Hepatocyte (in vitro differentiated cells): ENCODE measurements around the gene PAXX. TPM values are rescaled to one million over a fixed set of nuclear protein-coding genes. Genes with fewer than 3 reads are reported as not detected.

ENCODE experiments used
- DNase-seq: peaks from one replicate; pipeline ENCODE4 v3.0.0-alpha.2; 2016; ENCODE audit warnings: low spot score
- H2AFZ ChIP-seq: fragments of 200-600 bp; sonication (generic); 2 replicates; pipeline ENCODE4 v1.6.0; 2016; ENCODE audit warnings: antibody characterized with exemption, mild to moderate bottlenecking
- H3K27ac ChIP-seq: fragments of 200-600 bp; sonication (generic); 2 replicates; pipeline ENCODE4 v1.5.1; 2016; ENCODE audit warnings: mild to moderate bottlenecking
- H3K27me3 ChIP-seq: fragments of 200-600 bp; sonication (generic); 2 replicates; pipeline ENCODE4 v1.6.1; 2016
- H3K36me3 ChIP-seq: fragments of 200-600 bp; sonication (generic); replicated peaks from 2 replicates; pipeline ENCODE4 v1.5.1; 2016; ENCODE audit warnings: low read depth; ENCODE audit not compliant: insufficient read depth
- H3K4me1 ChIP-seq: fragments of 200-600 bp; sonication (generic); 2 replicates; pipeline ENCODE4 v1.5.1; 2016; ENCODE audit warnings: mild to moderate bottlenecking, moderate library complexity; ENCODE audit not compliant: insufficient read depth
- H3K4me2 ChIP-seq: fragments of 200-600 bp; sonication (generic); 2 replicates; pipeline ENCODE4 v1.6.0; 2016
- H3K4me3 ChIP-seq: fragments of 200-600 bp; sonication (generic); 2 replicates; pipeline ENCODE4 v1.5.1; 2016; ENCODE audit warnings: mild to moderate bottlenecking
- H3K79me2 ChIP-seq: fragments of 200-600 bp; sonication (generic); 2 replicates; pipeline ENCODE4 v1.6.0; 2017; ENCODE audit warnings: mild to moderate bottlenecking
- H3K9me2 ChIP-seq: fragments of 200-600 bp; sonication (generic); replicated peaks from 2 replicates; pipeline ENCODE4 v1.6.0; 2017; ENCODE audit warnings: mild to moderate bottlenecking; ENCODE audit not compliant: insufficient read depth
- H3K9me3 ChIP-seq: fragments of 200-600 bp; sonication (generic); 2 replicates; pipeline ENCODE4 v1.5.1; 2016; ENCODE audit warnings: low read depth, mild to moderate bottlenecking
- H4K20me1 ChIP-seq: fragments of 200-600 bp; sonication (generic); 2 replicates; pipeline ENCODE4 v1.6.0; 2016; ENCODE audit warnings: mild to moderate bottlenecking; ENCODE audit not compliant: insufficient read depth, poor library complexity, severe bottlenecking
- EZH2 ChIP-seq: fragments of 200-600 bp; sonication (generic); IDR thresholded peaks from 2 replicates; pipeline ENCODE4 v1.6.1; 2016; ENCODE audit warnings: antibody characterized with exemption, mild to moderate bottlenecking, borderline replicate concordance
- EZH2phosphoT487 ChIP-seq: fragments of 200-600 bp; sonication (generic); IDR thresholded peaks from one replicate; pipeline ENCODE4 v1.6.1; 2018; ENCODE audit warnings: antibody characterized with exemption, mild to moderate bottlenecking, low read depth, moderate library complexity; ENCODE audit not compliant: unreplicated experiment, severe bottlenecking
- WGBS: methylation state at CpG from one replicate; pipeline ENCODE4 v1.1.6; 2016; ENCODE audit warnings: low lambda C conversion rate; ENCODE audit errors: missing lambda C conversion rate; 5-methylcytosine and 5-hydroxymethylcytosine counted together
- polyA plus RNA-seq: library from polyadenylated mRNA; unstranded; fragments of >200 nt; fragmentation: Nextera tagmentation; extraction: Ambion mirVana; gene quantifications from 2 replicates; pipeline ENCODE4 v1.2.1, GENCODE V29; 2016
- total RNA-seq: library from RNA; depleted of rRNA; stranded (reverse); fragments of >200 nt; gene quantifications from 2 replicates; pipeline ENCODE4 v1.2.3, GENCODE V29; 2014
- TF ChIP-seq, protein P1 (sequence below): fragments of 200-600 bp; sonication (generic); IDR thresholded peaks from 2 replicates; pipeline ENCODE4 v1.5.1; 2016; ENCODE audit warnings: antibody characterized with exemption, mild to moderate bottlenecking; ENCODE audit not compliant: poor library complexity

PAXX gene
- total and polyA plus RNA-seq, 2 experiments from 2014 or later, result 39.5 to 89.5 TPM

DNA sequence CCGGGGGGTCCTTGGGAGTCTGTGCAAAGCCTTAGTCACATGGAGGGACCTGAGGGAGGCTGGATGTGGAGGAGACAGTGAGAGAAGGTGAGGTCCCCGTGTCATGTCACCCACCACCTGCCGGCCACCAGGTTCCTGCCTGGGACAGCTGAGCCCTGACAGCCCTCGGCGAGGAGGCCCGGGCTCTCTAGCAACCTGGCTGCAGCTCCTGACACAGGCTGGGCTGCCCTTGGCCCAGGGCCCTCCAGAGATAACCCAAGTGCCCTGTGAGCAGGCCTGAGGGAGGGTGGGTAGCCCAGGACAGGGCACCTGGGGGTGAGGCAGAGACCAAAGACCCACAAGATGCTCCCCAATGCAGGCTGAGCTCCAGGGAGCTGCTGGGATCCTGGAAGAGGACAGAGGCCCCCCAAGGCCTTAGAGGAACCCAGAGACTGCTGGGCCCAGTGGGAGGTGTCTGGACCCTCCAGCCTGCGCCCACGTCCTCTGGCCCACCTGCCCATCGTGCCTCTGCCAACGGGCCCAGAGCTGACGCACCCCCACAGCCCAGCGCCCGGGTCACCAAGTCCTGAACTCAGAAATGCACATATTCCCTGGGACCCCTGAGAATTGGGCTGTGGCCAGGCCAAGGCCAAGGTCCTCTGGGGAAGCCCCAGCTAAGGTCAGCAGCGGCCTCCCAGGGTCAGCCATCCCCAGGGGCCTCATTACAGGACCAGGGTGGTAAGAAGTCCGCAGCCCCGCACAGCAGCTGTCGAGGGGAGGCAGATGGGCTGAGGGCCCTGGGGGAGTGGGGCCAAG lies 23.7 kb upstream of the PAXX start:
- Histone ChIP-seq H4K20me1 (no peaks in the 10 kb centered on the region), H3K4me2 (no peak overlapping the region), H3K9me3 (no peaks in the 10 kb centered on the region), H3K4me3 (no peak overlapping the region), H3K36me3 (no peaks in the 10 kb centered on the region), H2AFZ (no peak overlapping the region), H3K4me1 (no peaks in the 10 kb centered on the region), H3K79me2 (no peaks in the 10 kb centered on the region), H3K27ac (no peak overlapping the region), H3K27me3 (no peaks in the 10 kb centered on the region), H3K9me2 (no peaks in the 10 kb centered on the region)
- WGBS, result 88% methylated on average over 17 of the region's 17 CpGs
- DNase-seq, result no peak
- TF ChIP-seq, protein P1, sequence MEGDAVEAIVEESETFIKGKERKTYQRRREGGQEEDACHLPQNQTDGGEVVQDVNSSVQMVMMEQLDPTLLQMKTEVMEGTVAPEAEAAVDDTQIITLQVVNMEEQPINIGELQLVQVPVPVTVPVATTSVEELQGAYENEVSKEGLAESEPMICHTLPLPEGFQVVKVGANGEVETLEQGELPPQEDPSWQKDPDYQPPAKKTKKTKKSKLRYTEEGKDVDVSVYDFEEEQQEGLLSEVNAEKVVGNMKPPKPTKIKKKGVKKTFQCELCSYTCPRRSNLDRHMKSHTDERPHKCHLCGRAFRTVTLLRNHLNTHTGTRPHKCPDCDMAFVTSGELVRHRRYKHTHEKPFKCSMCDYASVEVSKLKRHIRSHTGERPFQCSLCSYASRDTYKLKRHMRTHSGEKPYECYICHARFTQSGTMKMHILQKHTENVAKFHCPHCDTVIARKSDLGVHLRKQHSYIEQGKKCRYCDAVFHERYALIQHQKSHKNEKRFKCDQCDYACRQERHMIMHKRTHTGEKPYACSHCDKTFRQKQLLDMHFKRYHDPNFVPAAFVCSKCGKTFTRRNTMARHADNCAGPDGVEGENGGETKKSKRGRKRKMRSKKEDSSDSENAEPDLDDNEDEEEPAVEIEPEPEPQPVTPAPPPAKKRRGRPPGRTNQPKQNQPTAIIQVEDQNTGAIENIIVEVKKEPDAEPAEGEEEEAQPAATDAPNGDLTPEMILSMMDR, result no peak
- TF ChIP-seq EZH2phosphoT487 (no peak), EZH2 (no peak)

DNA sequence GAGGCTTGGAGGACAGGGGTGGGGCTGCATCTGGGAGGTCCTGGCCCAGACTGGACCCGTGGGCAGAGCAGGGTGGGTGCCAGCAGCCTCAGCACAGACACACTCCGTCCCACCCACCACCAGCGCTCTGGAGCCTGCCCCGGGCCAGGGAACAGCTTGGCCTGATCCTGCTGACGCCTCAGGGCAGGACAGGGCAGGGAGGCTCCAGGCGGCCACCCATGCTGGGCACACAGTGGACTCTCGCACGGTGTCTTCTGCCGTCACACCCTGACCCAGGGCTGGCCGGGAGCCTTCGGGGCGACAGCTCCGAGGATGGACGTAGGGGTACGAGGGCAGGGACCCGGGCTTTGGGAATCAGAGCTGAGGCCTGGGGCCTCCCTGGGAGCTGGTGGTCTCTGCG lies 23.1 kb upstream of the PAXX start:
- Histone ChIP-seq H2AFZ (no peak overlapping the region), H3K36me3 (no peaks in the 10 kb centered on the region), H3K4me2 (no peak overlapping the region), H3K4me3 (no peak overlapping the region), H3K9me2 (no peaks in the 10 kb centered on the region), H3K27ac (no peak overlapping the region), H4K20me1 (no peaks in the 10 kb centered on the region), H3K4me1 (no peaks in the 10 kb centered on the region), H3K9me3 (no peaks in the 10 kb centered on the region), H3K27me3 (no peaks in the 10 kb centered on the region), H3K79me2 (no peaks in the 10 kb centered on the region)
- TF ChIP-seq EZH2phosphoT487, result no peak
- no peak for TF ChIP-seq EZH2
- TF ChIP-seq, protein P1, result no peak
- WGBS, result 86% methylated on average over 16 of the region's 17 CpGs
- DNase-seq, result no peak

DNA sequence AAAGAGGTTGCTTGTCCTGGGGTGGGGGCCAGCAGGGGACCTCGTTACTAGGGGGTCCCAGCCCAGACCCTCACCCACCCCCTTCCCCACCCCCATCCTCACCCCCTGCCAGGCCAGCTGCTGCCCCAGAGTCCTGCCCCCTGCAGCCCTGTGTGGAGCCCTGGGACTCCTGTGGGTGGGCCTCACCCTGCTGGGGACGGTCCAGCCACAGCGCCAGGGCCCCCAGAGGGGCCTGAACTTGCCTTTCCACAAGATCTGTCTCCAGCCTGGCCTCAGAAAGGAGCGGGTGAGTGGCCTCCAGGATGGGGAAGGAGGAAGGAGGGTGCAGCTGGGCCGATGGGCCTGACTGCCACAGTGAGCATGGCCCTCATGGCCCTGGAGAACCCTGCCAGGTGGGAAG lies 22.4 kb upstream of the PAXX start:
- 70% methylated on average over 4 of the region's 5 CpGs for WGBS
- H3K27ac ChIP-seq, result no peak overlapping the region
- no peak overlapping the region for H3K4me3 ChIP-seq

More for the DNA sequence above, 22.4 kb upstream of the PAXX start:
- no peaks in the 10 kb centered on the region for H3K9me2 ChIP-seq
- no peaks in the 10 kb centered on the region for H3K79me2 ChIP-seq
- no peaks in the 10 kb centered on the region for H3K36me3 ChIP-seq
- no peaks in the 10 kb centered on the region for H4K20me1 ChIP-seq
- no peak overlapping the region for H3K4me2 ChIP-seq
- H3K4me1 ChIP-seq, result no peaks in the 10 kb centered on the region
- H3K9me3 ChIP-seq, result no peaks in the 10 kb centered on the region
- H2AFZ ChIP-seq, result no peak overlapping the region
- TF ChIP-seq EZH2, result no peak
- TF ChIP-seq, protein P1, result no peak
- no peak for TF ChIP-seq EZH2phosphoT487
- no peaks in the 10 kb centered on the region for H3K27me3 ChIP-seq
- no peak for DNase-seq
